Measurements from ENCODE around the gene PLCB2. TPM values are rescaled to one million over a fixed set of nuclear protein-coding genes. Genes with fewer than 3 reads are reported as not detected.

The PLCB2 gene
- total and polyA plus RNA-seq, 2 donors (not counting 3 experiments of a cell fraction or from before 2014, with no cell fraction given) = 1.5 to 1.6 TPM

DNA sequence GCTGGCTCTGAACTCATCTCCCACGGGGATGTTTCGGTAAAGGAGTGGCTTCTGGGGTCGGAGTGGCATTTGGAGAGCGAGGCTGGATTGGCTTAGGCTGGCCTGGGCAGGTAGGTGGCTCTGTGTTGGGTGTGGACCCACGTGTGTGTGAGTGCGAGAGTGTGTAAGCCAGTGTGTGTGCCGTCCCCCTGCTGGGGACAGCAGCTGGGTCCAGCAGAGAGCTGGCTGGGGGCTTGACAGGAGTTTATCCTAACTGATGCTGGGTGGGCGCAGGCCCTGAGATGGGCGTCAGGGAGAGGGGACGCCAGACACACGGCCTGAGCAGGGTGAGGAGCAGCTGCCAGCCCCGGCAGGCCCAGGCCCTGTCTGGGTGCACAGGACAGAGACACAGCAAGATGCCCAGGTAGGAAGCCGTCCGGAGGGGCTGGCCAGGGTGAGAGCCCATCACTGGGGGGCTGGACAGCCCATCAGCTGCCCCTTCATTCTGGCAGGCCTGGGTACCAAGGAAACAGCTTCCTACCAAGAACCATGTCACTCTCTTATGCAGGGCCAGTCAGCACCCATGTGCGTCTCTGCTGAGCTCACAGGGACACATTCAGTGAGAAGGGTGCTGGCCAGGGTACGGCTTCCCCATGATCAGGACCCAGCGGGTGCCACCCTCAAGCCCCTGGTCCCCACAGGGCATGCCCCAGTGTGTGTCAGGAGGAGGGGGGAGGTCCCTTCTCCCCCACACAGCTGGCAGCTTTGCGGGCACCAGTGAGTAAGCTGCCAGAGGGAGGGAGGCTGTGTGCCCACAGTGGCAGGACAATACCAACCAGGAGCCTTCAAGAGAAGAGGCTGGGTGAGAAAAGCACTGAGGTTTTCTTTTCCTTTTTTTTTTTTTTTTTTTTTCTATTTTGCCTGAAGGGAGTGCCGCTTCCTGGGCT is 67.8 kb downstream of the PLCB2 start:
- no peaks in the 10 kb centered on the region for H4K20me1 ChIP-seq (replicated peaks; ENCODE audit: control insufficient read depth, extremely low read depth, insufficient read depth, low read length)
- no peaks in the 10 kb centered on the region for H3K79me2 ChIP-seq (ENCODE audit: control insufficient read depth, insufficient read depth, low read length)
- no peak overlapping the region for H3K4me2 ChIP-seq (ENCODE audit: insufficient read depth, low read length)
- intact Hi-C loops (cut with micrococcal nuclease) = loop anchor here (1.0 kb wide), 1 partner anchor 34 kb away; no protein-coding TSS in a partner anchor
- no peaks in the 10 kb centered on the region for H3K9me3 ChIP-seq (replicated peaks; ENCODE audit: control insufficient read depth, insufficient read depth, low read length)
- no TSS peak for BruUV-seq (replicated peaks)
- no peak overlapping the region for H3K9ac ChIP-seq (replicated peaks; ENCODE audit: extremely low read depth, insufficient read depth, low read length)
- ChIA-PET POLR2A (interaction anchor here (0.6 kb wide), 1 partner anchor 162 kb away, joined by 4 read pairs; no protein-coding TSS in a partner anchor), CTCF (interaction anchor here (0.8 to 7.9 kb wide), 8 partner anchors 9 to 70 kb away, joined by 3 to 63 read pairs (median 3); no protein-coding TSS in a partner anchor)
- H3K36me3 ChIP-seq (ENCODE audit: control insufficient read depth in 2 of 2, extremely low read depth in 1 of 2, insufficient read depth in 2 of 2, low read length in 2 of 2) = no peaks in the 10 kb centered on the region
- no peak overlapping the region for H3K27ac ChIP-seq (ENCODE audit: insufficient read depth, low read depth, low read length)
- no peaks in the 10 kb centered on the region for H3K9me1 ChIP-seq (replicated peaks; ENCODE audit: control insufficient read depth, extremely low read depth, insufficient read depth, low read length)
- peaks cover 4% of the 10 kb centered on the region for H3K4me1 ChIP-seq (ENCODE audit: control insufficient read depth, extremely low read depth, insufficient read depth, low read length)
- peaks cover 10 to 15% of the 10 kb centered on the region in 2 experiments for H3K27me3 ChIP-seq (ENCODE audit: control insufficient read depth in 2 of 2, insufficient read depth in 2 of 2, low read length in 2 of 2)
- TF ChIP-seq EZH2 (IDR thresholded peaks at IDR 0.05; ENCODE audit: borderline replicate concordance, low read depth, low read length, severe bottlenecking) = no peak
- TF ChIP-seq POLR2A (IDR thresholded peaks at IDR 0.05; ENCODE audit: low read depth, low read length) = no peak
- no peak for TF ChIP-seq JUN (IDR thresholded peaks at IDR 0.05; ENCODE audit: borderline replicate concordance, insufficient read depth, insufficient read length, low read depth)
- no peak for TF ChIP-seq POLR2AphosphoS5 (IDR thresholded peaks at IDR 0.05; ENCODE audit: insufficient read depth, low read depth, low read length)
- DNase-seq (ENCODE audit: low read depth, low spot score) (no peak), FAIRE-seq (no peak)
- no peak overlapping the region for H3K4me3 ChIP-seq (replicated peaks in 1 of 3; ENCODE audit: insufficient read depth in 1 of 3, low read depth in 1 of 3, low read length in 3 of 3)
- H2AFZ ChIP-seq (ENCODE audit: low read depth, low read length) = no peak overlapping the region
- dilution Hi-C loops (cut with MboI; ENCODE audit: extremely low pct_ligation_motif_present, low sequenced_read_pairs) = no loop called here

DNA sequence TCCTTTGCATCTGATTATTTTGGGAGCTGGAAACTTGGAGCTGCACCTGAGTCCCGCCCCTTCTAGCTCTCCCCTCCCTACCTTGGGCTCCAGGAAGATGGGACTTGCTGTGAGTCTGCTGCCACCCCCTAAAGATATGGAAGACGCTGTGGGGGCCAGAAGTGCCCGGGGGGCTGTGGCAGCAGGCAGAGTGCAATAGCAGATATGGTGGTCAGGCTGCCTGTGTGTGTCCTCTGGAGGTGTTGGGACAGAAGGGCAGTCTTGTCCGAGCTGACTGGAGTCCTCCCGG is 68.4 kb downstream of the PLCB2 start:
- FAIRE-seq (no peak), DNase-seq (ENCODE audit: low read depth, low spot score) (no peak)
- Histone ChIP-seq H3K4me2 (ENCODE audit: insufficient read depth, low read length) (peak overlapping the region; percentile 47), H3K36me3 (ENCODE audit: control insufficient read depth in 2 of 2, extremely low read depth in 1 of 2, insufficient read depth in 2 of 2, low read length in 2 of 2) (no peaks in the 10 kb centered on the region), H3K79me2 (ENCODE audit: control insufficient read depth, insufficient read depth, low read length) (no peaks in the 10 kb centered on the region), H3K4me1 (ENCODE audit: control insufficient read depth, extremely low read depth, insufficient read depth, low read length) (peaks cover 4% of the 10 kb centered on the region), H3K4me3 (replicated peaks in 1 of 3; ENCODE audit: insufficient read depth in 1 of 3, low read depth in 1 of 3, low read length in 3 of 3) (peak overlapping the region in 1 of 3 experiments; percentile 13), H3K9me3 (replicated peaks; ENCODE audit: control insufficient read depth, insufficient read depth, low read length) (no peaks in the 10 kb centered on the region), H3K27ac (ENCODE audit: insufficient read depth, low read depth, low read length) (no peak overlapping the region), H2AFZ (ENCODE audit: low read depth, low read length) (peak overlapping the region; percentile 52), H3K27me3 (ENCODE audit: control insufficient read depth in 2 of 2, insufficient read depth in 2 of 2, low read length in 2 of 2) (peaks cover 10 to 14% of the 10 kb centered on the region in 2 experiments), H3K9ac (replicated peaks; ENCODE audit: extremely low read depth, insufficient read depth, low read length) (peak overlapping the region; percentile 19), H4K20me1 (replicated peaks; ENCODE audit: control insufficient read depth, extremely low read depth, insufficient read depth, low read length) (no peaks in the 10 kb centered on the region), H3K9me1 (replicated peaks; ENCODE audit: control insufficient read depth, extremely low read depth, insufficient read depth, low read length) (no peaks in the 10 kb centered on the region)
- BruUV-seq (replicated peaks) = no TSS peak
- ChIA-PET POLR2A (interaction anchor here (0.6 kb wide), 1 partner anchor 162 kb away, joined by 4 read pairs; no protein-coding TSS in a partner anchor), CTCF (interaction anchor here (0.8 to 7.9 kb wide), 11 partner anchors 9 to 133 kb away, joined by 3 to 63 read pairs (median 3); no protein-coding TSS in a partner anchor)
- intact Hi-C loops (cut with micrococcal nuclease) (loop anchor here (1.0 kb wide), 1 partner anchor 35 kb away; no protein-coding TSS in a partner anchor), dilution Hi-C loops (cut with MboI; ENCODE audit: extremely low pct_ligation_motif_present, low sequenced_read_pairs) (no loop called here)
- TF ChIP-seq FOS (IDR thresholded peaks at IDR 0.05; ENCODE audit: borderline replicate concordance, insufficient read depth, low read length) (no peak), GATA2 (IDR thresholded peaks at IDR 0.05; ENCODE audit: insufficient read depth, insufficient read length, low read depth, low read length) (no peak), MYC (IDR thresholded peaks at IDR 0.05; ENCODE audit: low read depth, low read length) (no peak), EZH2 (IDR thresholded peaks at IDR 0.05; ENCODE audit: borderline replicate concordance, low read depth, low read length, severe bottlenecking) (no peak), POLR2AphosphoS5 (IDR thresholded peaks at IDR 0.05; ENCODE audit: insufficient read depth, low read depth, low read length) (no peak), JUN (IDR thresholded peaks at IDR 0.05; ENCODE audit: borderline replicate concordance, insufficient read depth, insufficient read length, low read depth) (no peak), POLR2A (IDR thresholded peaks at IDR 0.05; ENCODE audit: low read depth, low read length) (no peak)
- TF ChIP-seq, protein P1, sequence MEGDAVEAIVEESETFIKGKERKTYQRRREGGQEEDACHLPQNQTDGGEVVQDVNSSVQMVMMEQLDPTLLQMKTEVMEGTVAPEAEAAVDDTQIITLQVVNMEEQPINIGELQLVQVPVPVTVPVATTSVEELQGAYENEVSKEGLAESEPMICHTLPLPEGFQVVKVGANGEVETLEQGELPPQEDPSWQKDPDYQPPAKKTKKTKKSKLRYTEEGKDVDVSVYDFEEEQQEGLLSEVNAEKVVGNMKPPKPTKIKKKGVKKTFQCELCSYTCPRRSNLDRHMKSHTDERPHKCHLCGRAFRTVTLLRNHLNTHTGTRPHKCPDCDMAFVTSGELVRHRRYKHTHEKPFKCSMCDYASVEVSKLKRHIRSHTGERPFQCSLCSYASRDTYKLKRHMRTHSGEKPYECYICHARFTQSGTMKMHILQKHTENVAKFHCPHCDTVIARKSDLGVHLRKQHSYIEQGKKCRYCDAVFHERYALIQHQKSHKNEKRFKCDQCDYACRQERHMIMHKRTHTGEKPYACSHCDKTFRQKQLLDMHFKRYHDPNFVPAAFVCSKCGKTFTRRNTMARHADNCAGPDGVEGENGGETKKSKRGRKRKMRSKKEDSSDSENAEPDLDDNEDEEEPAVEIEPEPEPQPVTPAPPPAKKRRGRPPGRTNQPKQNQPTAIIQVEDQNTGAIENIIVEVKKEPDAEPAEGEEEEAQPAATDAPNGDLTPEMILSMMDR (IDR thresholded peaks at IDR 0.05; ENCODE audit: extremely low read depth in 1 of 2, insufficient read depth in 1 of 2, low read depth in 1 of 2, low read length in 2 of 2) = no peak
- TF ChIP-seq, protein P2, sequence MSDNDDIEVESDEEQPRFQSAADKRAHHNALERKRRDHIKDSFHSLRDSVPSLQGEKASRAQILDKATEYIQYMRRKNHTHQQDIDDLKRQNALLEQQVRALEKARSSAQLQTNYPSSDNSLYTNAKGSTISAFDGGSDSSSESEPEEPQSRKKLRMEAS (IDR thresholded peaks at IDR 0.05; ENCODE audit: insufficient read depth, insufficient read length) = no peak

Data from endothelial cell of umbilical vein (primary cell).